ENCODE data around the gene BCL2.

Gene BCL2

DNA sequence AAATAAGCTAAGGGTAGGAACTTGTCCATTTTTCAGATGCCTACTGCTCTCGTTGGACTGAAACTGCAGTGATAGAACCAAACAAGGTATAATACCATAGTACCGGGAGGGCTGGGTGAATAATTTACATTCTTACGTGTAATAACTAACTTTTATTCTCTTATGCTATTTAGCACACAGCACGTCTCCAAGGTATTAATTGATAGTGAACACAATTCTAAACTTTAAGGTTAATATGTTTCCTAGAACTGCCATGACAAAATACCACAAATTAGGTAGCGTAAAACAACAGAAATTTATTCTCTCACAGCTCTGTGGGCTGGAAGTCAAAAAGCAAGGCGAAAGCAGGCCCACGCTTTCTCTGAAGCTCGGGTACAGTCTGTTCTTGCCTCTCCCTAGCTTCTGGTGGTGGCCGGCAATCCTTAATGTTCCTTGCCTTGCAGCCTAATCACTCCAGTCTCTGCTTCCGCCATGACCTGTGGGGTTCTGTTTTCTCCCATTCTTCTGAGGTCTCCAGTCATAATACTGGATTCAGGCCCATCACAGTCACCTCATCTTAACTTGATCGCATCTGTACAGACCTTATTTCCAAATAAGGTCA, 5.6 kb upstream of the BCL2 start:
- no peak for DNase-seq

DNA sequence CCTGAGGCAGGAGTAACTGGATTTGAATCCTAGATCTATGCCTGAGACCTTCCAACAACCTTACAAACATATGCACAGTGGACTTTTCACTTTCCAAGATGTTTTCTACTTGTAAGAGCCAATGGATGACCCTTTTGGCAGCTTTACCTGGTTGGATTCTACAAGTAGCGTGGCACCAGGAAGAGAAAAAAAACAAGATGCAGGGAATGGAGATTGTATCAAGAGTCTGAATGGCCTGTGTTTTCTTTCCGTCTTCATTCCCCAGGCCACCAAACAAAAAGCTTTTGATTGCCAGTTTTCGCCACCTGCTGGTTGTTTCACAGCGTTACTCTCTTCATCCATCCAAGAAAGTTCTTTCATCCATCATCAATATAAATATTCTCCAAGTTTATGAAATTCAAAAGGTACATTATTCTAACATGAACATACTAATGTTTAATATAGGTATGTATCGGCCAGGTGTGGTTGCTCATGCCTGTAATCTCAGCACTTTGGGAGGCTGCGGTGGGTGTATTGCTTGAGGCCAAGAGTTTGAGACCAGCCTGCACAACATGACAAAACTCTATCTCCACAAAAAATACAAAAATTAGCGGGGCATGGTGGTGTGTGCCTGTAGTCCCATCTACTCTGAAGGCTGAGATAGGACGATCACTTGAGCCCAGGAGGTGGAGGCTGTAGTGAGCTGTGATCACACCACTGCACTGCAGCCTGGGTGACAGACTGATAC, 3.5 kb upstream of the BCL2 start:
- DNase-seq = peak; percentile 39 to 72

DNA sequence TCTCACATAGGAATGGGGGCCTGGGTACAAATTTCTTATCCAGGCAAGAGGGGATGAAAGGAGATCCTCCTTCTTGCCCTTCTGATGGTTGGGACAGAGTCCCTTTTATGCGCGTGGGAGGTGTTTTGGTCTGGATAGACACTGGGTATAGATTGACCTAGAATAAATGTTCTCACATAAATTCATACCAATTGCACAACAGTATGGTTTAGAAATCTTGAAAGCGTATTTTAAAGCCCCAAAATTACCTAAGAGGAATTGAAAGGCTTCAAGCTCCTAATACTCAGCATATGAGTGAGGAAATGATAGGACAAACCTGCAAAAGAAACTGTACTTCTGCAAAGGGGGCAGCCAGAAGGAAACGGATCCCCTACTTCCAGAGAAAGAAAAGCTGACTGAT, 2.6 kb upstream of the BCL2 start:
- no peak for DNase-seq

DNA sequence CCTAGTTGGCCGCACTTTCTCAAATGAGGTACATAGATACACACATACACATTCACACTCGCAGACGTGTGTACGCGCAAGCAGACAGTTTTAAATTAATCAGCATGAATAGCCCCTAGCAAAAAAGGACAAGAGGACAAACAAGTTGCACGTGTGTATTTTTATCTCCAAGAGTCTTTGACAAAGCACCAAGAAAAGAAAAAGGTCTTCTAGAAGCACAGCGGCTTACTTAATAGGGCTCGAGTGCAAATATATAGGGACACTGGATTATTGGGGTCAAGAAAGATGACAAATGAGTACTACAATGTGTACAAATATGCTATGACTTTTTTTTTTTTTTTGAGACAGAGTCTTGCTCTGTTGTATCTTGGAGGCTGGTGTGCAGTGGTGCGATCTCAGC, 1.7 kb upstream of the BCL2 start:
- DNase-seq = no peak

DNA sequence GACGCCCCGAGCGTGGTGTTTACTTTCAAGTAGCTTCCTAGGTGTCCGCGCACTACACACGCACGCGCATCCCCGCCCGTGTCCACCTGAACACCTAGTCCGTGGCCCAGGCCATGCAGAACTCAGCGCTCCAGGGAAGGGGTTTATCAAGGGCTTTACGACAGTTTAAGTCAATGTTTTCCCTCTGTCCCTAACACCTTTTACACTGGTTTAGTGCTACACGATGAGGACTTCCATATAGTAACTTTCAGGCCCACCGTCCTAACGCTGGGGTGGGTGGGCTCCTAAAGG, 1.4 kb upstream of the BCL2 start:
- no peak for DNase-seq

DNA sequence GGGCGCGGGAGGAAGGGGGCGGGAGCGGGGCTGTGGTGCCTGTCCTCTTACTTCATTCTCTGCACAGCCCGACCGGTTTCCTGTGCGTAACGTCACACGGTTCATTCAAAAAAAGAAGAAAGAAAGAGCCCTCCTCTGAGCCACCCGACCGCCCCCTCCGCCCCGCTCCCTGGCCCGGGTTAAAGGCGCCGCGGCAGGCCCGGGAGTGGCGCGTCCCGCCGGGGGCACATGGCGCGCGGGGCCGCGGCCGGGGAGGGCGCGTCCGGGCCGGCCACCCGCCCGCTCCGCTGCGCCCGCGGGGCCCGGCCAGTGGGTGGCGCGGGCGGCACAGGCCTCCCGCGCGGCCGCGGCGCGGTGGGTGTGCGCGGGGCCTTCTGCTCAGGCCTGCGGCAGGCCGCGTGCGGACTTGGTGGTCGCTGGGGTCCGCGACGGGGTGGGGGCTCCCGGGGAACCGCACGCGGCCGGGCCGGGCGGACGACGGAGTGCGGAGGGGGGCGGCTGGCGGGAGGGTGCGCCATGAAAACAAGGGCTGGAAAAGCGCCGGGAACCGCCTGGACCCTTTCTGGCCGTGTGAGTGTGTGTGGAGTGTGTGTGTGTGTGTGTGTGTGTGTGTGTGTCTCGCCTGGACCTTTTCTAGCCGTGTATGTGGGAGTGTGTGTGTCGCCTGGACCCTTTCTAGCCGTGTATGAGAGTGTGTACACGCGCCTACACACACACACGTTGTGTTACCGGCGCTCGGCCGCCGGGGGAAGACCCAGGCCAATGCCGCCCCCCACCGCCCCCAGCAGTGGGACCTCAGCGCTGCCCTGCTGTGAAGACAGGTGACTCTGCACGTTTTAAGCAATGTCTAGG, 780 bp upstream of the BCL2 start:
- peak; percentile 29 to 71 for DNase-seq

DNA sequence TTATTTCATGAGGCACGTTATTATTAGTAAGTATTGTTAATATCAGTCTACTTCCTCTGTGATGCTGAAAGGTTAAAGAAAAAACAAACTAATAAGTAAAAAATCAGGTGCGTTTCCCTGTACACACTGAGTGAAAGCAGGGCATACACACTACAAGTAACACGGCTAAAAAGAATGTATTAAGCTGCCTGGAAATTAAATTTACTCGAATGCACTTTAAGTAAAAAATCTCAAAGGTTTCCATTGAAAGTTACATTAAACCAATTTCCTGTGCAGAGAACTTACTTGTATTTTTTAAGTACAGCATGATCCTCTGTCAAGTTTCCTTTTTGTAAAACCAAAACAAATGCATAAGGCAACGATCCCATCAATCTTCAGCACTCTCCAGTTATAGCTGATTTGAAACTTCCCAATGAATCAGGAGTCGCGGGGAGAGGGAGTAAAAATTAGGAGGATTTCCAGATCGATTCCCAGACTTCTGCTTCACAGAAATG, 633 bp downstream of the BCL2 start:
- DNase-seq = no peak

DNA sequence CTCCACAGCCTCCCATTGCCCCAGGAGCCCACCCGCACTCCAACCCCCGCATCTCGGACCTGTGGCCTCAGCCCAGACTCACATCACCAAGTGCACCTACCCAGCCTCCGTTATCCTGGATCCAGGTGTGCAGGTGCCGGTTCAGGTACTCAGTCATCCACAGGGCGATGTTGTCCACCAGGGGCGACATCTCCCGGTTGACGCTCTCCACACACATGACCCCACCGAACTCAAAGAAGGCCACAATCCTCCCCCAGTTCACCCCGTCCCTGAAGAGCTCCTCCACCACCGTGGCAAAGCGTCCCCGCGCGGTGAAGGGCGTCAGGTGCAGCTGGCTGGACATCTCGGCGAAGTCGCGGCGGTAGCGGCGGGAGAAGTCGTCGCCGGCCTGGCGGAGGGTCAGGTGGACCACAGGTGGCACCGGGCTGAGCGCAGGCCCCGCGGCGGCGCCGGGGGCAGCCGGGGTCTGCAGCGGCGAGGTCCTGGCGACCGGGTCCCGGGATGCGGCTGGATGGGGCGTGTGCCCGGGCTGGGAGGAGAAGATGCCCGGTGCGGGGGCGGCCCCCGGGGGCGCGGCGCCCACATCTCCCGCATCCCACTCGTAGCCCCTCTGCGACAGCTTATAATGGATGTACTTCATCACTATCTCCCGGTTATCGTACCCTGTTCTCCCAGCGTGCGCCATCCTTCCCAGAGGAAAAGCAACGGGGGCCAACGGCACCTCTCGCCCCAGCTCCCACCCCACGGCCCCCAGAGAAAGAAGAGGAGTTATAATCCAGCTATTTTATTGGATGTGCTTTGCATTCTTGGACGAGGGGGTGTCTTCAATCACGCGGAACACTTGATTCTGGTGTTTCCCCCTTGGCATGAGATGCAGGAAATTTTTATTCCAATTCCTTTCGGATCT, 1.3 kb downstream of the BCL2 start:
- DNase-seq = no peak

DNA sequence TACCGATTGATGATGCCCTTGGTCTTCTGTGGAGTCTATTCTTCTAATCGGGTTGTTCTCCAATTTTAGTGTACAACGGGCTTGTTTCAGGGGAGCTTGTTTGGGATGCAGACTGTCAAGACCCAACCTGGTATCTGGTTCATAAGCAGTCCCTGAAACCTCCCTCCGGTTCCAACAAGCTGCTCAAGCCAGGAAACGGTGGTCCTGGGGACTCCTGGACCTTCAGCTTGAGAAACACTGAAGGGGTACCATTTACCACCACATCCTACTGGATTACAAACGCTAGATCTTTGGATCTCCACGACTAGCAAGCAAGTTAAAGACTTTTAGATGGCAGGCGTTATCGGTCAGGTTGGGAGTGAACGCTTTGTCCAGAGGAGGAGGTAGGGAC, 2.0 kb downstream of the BCL2 start:
- no peak for DNase-seq

DNA sequence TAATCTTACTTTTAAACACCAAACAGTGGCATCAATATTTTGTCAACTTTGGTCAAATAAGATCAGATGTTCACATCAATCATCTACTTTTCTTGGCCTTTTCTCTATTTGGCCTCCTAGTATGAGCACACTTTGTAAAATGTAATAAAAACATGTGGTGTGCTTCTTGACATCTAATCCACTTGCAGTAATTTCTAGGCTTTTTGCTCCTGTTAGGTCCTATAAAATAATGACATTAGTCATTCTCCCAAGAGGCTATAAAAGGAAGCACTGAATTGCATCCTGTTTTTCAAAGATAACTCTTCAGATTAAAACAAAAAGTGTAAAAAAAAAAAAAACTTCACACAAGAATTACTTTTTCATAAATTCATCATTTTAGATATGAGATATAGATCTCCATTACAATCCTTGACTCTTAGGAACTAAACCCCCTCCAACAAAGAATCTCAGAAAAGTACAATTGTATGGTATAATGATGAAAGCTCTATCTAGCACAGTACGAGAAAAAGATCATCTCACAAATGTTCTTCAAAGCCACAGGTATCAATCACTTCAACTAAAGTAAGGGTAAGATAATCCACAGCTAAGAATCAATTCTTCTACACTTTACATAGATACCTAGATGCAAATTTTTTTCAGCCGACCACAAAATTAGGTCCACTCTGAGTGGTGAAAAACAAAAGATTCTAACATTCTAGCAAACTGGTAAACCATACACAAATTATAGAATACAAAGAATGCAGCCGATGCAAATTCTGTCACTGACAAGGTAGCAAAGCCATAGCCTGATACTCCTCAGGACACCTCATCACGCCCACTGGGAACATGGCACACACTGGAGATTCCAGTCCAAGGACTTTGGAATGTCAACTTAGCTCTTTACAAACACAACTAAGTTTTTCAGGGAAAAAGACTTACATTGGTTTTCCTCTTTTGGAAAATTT, 2.7 kb downstream of the BCL2 start:
- DNase-seq = no peak

DNA sequence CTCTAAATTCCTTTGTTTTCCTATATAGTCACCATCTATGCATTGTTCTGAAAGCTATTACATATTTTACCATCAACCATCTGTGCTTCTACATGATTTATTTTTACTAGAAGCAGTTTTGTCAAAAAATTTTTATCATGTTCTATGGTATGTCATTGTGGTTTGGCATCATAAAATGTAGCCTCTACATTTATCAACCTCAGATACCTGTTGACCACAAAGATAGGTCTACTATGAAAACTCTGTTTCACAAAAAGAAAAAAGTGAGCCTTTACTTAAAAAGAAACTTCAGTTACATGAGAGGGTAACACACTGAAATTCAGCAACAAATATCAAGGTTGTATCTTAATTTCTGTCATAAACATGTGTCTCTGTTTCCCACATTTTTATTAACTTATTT, 3.7 kb downstream of the BCL2 start:
- DNase-seq = no peak

DNA sequence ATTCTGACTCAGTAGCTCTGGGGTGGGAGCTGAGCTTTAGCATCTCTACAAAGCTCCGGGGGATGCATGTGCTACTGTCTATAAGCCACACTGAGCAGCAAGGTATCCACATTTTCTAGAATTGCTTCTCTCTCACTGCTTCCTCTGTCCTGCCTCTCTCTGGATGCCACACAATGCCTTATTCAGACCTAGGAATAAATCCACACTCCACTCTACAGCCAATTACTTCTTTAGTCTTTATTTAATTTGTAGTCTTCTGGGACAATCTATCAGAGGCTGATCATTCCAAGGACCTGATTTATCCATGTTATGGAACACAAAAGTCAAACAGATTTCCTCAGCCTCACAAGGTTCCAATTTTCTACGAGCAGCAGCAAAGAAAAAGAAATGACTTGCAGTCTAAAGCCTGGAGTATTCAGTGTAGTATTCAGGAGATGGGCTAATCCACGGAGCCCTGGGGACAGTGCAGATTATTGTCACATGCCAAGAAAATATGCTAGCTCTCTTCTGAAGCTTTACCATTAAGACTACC, 4.4 kb downstream of the BCL2 start:
- DNase-seq = no peak

DNA sequence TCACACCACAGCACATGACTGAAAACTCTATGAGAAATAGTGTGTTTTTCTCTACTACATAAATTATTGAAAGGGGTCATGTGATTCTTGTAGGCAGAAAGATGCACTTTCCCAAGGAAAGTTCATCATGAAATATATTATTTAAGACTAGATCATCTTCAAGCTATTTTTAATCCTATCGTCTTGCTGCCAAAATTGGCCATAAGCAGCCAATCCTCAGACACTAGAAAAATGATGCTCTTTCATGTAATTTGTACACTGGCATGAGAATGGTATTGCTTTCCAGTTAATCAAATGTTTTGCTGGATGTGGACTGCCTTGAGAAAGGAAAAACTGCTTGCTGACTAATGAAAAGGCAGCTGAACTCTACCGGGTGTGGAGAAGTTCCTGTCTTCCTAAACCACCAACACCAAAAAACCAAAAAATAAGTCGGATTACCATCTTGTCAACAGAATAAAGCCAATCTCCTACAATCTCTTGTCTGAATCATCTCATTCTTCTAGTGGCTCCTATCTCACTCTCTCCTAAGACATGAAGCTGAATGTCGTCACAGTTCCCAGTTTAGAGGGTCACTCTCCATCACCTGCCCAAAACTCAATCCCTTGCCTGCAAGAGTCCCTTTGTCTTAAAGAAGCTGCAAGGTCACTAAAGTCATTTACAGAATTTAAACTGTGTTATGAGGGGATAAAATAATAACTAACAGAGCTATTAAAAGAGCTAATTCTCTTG, 5.3 kb downstream of the BCL2 start:
- DNase-seq = no peak

DNA sequence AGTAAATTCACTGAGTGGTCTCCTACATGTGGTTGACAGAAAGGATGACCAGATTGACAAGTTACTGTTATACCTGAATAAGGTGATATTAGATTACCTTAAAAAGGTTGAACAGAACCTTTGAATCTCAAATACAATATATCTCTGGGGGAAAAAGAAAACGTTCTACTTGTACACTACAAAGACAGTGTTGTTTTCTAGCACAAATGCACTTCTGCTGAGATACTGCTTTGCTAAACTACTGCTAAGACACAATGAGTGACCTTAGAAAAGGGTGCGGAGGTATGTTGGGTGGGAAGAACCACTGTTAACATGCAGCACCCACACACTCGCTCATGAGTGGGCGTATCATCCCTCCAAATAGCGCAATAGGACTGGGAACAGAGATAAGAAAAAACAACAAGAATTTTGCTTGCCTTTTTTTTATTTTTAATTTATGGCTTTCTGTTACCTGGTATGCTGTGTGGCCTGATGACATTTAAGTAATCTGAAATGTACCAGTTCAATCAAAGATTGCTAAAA, 6.1 kb downstream of the BCL2 start:
- no peak for DNase-seq

DNA sequence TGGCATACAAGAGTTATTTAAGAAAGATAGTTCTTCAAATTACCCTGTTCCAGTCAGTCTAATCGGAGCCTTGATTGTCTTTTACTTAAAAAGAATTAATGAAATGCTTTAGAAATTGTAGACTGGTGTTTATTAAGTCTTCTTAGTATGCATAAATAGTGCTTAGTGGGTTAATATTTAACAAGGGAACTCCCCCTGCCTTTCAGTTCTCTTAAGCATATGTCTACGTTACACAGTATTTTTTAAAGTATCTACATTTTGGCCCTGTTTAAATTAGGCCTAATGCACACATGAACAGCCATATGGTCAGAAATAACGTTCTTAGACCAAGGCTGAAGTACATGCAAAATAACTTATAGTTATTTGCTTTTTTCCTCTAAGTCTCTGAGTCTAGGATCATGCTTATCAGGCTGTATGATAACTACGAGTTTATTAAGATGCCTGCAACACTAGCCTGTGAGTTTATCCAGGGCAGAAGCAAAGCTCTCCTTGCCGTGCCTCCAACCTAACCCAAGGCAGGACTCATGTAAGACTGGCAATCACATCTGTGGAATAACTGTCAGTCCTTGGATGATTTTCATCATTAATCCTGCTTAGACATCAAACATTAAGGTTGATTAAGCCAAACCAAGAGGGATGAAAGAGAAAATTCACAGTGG, 6.7 kb downstream of the BCL2 start:
- no peak for DNase-seq

DNA sequence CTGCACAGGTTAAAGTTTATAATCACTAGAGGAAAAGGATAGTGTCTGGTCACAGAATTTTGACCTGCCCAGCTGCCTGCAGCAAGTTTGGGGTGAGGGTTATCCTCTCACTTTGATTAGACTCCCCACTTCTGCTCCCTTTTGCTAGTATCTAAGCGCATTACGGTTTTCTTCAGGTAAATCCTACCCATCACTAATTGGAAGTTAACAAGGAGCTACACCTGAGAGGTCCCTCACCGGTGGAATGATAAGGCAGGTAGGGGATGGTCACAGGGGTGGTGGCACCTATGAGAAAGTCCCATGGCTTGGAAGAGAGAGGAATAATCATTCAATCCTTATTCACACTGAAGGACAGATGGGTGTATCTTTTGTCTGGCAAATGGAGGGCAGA, 7.6 kb downstream of the BCL2 start:
- DNase-seq = no peak

DNA sequence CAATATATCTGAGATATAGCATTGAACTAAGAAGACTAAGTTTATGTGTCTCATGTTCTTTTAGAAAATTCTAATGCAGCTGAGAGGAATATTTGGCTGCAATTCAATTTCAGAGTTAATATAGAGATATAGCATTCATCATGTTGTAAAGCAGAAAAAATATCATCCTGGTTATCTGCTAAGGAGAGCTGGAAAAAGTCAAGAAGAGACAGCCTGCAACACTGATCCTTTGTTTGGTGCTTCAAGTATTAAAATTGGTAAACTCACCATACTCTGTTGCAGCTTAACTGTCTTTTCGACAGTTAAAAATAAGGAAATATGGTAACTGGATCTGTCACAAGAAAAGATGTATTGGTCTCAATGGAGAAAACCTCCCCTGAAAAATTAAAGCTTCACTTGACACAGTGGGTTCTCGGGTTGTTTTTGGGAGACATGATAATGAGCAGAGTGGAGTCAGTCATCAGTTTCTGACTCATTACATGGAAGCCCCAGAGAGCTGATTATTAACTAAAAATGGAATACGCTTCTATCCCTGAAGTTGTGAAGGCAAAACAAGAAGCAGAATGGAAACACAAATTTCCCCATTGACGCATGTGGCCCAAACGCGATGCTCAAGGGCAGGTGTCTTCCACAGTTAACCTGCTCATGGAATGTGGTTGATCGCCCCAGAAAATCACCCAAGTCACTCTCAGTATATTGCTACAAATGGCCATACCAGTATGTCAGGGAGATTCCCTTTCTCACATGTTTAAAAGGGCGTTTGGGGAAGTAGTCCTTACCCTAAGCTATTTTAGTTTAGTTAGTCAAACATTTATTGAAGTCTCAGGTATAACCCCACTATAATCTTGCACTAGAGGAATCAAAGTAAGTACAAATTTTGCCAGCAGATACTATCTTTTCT, 8.2 kb downstream of the BCL2 start:
- no peak for DNase-seq

DNA sequence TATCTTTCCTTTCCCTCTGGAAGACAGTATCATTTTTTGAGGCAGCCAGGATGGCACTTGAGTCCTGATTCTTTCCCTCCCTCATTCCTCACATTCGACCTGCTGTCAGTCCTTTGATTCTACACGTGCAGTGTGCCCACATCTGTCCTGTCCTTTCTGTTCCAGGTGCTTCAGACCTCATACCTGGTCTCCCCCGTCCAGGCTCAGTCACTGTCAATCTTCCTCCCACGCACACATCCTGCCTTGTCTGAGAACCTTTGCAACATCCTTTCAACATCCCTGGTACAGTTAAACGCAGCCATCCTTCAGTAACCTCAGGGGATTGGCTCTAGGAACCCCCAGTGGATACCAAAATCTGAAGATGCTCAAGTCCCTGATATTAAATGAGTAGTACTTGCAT, 10.1 kb downstream of the BCL2 start:
- DNase-seq = no peak
